Measurements from ENCODE around the gene BTBD9. TPM values are rescaled to one million over a fixed set of nuclear protein-coding genes. Genes with fewer than 3 reads are reported as not detected.
A peak's percentile ranks its signal among the peaks of the same experiment; 100 is the strongest.

BTBD9 gene
- total and polyA plus RNA-seq, 2 of the 13 experiments (the other 11 are each of a cell fraction or from before 2014, with no cell fraction given), result 1.2 to 3.0 TPM

- TF ChIP-seq, protein P1, sequence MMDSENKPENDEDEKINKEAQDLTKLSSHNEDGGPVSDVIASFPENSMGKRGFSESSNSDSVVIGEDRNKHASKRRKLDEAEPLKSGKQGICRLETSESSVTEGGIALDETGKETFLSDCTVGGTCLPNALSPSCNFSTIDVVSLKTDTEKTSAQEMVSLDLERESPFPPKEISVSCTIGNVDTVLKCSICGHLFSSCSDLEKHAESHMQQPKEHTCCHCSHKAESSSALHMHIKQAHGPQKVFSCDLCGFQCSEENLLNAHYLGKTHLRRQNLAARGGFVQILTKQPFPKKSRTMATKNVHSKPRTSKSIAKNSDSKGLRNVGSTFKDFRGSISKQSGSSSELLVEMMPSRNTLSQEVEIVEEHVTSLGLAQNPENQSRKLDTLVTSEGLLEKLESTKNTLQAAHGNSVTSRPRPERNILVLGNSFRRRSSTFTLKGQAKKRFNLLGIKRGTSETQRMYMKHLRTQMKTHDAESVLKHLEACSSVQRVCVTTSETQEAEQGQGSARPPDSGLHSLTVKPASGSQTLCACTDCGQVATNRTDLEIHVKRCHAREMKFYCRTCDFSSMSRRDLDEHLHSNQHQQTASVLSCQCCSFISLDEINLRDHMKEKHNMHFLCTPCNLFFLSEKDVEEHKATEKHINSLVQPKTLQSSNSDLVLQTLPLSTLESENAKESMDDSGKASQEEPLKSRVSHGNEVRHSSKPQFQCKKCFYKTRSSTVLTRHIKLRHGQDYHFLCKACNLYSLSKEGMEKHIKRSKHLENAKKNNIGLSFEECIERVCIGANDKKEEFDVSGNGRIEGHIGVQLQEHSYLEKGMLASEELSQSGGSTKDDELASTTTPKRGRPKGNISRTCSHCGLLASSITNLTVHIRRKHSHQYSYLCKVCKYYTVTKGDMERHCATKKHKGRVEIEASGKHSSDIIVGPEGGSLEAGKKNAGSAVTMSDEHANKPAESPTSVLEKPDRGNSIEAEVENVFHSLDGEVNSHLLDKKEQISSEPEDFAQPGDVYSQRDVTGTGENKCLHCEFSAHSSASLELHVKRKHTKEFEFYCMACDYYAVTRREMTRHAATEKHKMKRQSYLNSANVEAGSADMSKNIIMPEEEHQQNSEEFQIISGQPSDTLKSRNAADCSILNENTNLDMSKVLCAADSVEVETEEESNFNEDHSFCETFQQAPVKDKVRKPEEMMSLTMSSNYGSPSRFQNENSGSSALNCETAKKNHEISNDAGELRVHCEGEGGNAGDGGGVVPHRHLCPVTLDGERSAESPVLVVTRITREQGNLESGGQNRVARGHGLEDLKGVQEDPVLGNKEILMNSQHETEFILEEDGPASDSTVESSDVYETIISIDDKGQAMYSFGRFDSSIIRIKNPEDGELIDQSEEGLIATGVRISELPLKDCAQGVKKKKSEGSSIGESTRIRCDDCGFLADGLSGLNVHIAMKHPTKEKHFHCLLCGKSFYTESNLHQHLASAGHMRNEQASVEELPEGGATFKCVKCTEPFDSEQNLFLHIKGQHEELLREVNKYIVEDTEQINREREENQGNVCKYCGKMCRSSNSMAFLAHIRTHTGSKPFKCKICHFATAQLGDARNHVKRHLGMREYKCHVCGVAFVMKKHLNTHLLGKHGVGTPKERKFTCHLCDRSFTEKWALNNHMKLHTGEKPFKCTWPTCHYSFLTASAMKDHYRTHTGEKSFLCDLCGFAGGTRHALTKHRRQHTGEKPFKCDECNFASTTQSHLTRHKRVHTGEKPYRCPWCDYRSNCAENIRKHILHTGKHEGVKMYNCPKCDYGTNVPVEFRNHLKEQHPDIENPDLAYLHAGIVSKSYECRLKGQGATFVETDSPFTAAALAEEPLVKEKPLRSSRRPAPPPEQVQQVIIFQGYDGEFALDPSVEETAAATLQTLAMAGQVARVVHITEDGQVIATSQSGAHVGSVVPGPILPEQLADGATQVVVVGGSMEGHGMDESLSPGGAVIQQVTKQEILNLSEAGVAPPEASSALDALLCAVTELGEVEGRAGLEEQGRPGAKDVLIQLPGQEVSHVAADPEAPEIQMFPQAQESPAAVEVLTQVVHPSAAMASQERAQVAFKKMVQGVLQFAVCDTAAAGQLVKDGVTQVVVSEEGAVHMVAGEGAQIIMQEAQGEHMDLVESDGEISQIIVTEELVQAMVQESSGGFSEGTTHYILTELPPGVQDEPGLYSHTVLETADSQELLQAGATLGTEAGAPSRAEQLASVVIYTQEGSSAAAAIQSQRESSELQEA (CRISPR knock-in tag; IDR thresholded peaks at IDR 0.05; ENCODE audit: not compliant biosample characterization), result no peak
- TF ChIP-seq ZNF883 (CRISPR knock-in tag; IDR thresholded peaks at IDR 0.05; ENCODE audit: not compliant biosample characterization) (peak; percentile 45), GZF1 (CRISPR knock-in tag; IDR thresholded peaks at IDR 0.05) (no peak), DNMT3B (CRISPR knock-in tag; conservative IDR thresholded peaks at IDR 0.05) (no peak), SUZ12 (IDR thresholded peaks at IDR 0.05; ENCODE audit: low read depth, low read length) (no peak), ZSCAN25 (CRISPR knock-in tag; IDR thresholded peaks at IDR 0.05) (peak; percentile 34; the same call in 1 of the 2 replicates), SMYD3 (CRISPR knock-in tag; IDR thresholded peaks at IDR 0.05) (no peak), ZNF17 (CRISPR knock-in tag; IDR thresholded peaks at IDR 0.05) (no peak), SRSF1 (optimal IDR thresholded peaks at IDR 0.05; ENCODE audit: low read depth, low read length) (no peak), SALL1 (CRISPR knock-in tag; IDR thresholded peaks at IDR 0.05) (peak; percentile 11; the same call in 1 of the 2 replicates), ATM (IDR thresholded peaks at IDR 0.05; ENCODE audit: borderline replicate concordance) (no peak), ARNTL (CRISPR knock-in tag; IDR thresholded peaks at IDR 0.05) (no peak), HNRNPL (IDR thresholded peaks at IDR 0.05; ENCODE audit: low read depth, low read length) (peak; percentile 67; the same call in 1 of the 2 replicates)
- TF ChIP-seq, protein P2, sequence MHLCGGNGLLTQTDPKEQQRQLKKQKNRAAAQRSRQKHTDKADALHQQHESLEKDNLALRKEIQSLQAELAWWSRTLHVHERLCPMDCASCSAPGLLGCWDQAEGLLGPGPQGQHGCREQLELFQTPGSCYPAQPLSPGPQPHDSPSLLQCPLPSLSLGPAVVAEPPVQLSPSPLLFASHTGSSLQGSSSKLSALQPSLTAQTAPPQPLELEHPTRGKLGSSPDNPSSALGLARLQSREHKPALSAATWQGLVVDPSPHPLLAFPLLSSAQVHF (CRISPR knock-in tag; IDR thresholded peaks at IDR 0.05), result no peak
- TF ChIP-seq, protein P3, sequence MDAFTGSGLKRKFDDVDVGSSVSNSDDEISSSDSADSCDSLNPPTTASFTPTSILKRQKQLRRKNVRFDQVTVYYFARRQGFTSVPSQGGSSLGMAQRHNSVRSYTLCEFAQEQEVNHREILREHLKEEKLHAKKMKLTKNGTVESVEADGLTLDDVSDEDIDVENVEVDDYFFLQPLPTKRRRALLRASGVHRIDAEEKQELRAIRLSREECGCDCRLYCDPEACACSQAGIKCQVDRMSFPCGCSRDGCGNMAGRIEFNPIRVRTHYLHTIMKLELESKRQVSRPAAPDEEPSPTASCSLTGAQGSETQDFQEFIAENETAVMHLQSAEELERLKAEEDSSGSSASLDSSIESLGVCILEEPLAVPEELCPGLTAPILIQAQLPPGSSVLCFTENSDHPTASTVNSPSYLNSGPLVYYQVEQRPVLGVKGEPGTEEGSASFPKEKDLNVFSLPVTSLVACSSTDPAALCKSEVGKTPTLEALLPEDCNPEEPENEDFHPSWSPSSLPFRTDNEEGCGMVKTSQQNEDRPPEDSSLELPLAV (CRISPR knock-in tag; conservative IDR thresholded peaks at IDR 0.05; ENCODE audit: low read depth), result no peak
- TF ChIP-seq, protein P4, sequence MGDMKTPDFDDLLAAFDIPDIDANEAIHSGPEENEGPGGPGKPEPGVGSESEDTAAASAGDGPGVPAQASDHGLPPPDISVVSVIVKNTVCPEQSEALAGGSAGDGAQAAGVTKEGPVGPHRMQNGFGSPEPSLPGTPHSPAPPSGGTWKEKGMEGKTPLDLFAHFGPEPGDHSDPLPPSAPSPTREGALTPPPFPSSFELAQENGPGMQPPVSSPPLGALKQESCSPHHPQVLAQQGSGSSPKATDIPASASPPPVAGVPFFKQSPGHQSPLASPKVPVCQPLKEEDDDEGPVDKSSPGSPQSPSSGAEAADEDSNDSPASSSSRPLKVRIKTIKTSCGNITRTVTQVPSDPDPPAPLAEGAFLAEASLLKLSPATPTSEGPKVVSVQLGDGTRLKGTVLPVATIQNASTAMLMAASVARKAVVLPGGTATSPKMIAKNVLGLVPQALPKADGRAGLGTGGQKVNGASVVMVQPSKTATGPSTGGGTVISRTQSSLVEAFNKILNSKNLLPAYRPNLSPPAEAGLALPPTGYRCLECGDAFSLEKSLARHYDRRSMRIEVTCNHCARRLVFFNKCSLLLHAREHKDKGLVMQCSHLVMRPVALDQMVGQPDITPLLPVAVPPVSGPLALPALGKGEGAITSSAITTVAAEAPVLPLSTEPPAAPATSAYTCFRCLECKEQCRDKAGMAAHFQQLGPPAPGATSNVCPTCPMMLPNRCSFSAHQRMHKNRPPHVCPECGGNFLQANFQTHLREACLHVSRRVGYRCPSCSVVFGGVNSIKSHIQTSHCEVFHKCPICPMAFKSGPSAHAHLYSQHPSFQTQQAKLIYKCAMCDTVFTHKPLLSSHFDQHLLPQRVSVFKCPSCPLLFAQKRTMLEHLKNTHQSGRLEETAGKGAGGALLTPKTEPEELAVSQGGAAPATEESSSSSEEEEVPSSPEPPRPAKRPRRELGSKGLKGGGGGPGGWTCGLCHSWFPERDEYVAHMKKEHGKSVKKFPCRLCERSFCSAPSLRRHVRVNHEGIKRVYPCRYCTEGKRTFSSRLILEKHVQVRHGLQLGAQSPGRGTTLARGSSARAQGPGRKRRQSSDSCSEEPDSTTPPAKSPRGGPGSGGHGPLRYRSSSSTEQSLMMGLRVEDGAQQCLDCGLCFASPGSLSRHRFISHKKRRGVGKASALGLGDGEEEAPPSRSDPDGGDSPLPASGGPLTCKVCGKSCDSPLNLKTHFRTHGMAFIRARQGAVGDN (CRISPR knock-in tag; IDR thresholded peaks at IDR 0.05), result peak; percentile 42; the same call in 1 of the 2 replicates
These were observed 463.9 kb downstream of the BTBD9 start (continued) for GRCh38 chr6:38175786-38176185.
